ENCODE results near the gene SWSAP1.
"Not testable (repeated sequence)": the region's sequence is repeated elsewhere in the genome, so short reads cannot be mapped to it uniquely, and the experiment has no call there.

GRCh38 chr19:11354102-11354501 is 20.4 kb upstream of the SWSAP1 start:
- not testable (repeated sequence) for TF ChIP-seq POLR2A, CTCF (IDR thresholded peaks at IDR 0.05)
